ENCODE results near the gene SYNDIG1. TPM values are rescaled to one million over a fixed set of nuclear protein-coding genes. Genes with fewer than 3 reads are reported as not detected.

The SYNDIG1 gene
- total and polyA plus RNA-seq, 2 of the 4 experiments (the other 2 are of a cell fraction), result not detected

GRCh38 chr20:24420567-24420966 lies 48.9 kb upstream of the SYNDIG1 start:
- Histone ChIP-seq H3K4me1 (ENCODE audit: control insufficient read depth, insufficient read depth, low read length) (no peaks in the 10 kb centered on the region), H2BK5ac (ENCODE audit: low read depth, low read length, poor library complexity, severe bottlenecking) (no peak overlapping the region), H3K23ac (ENCODE audit: low read depth, low read length) (no peak overlapping the region), H4K20me1 (ENCODE audit: insufficient read depth, low read length) (no peaks in the 10 kb centered on the region), H3K27ac (ENCODE audit: insufficient read depth, low read length) (no peak overlapping the region), H3K4ac (ENCODE audit: low read depth, low read length) (no peak overlapping the region), H3K4me3 (ENCODE audit: insufficient read depth, low read depth, low read length) (no peak overlapping the region), H2AK5ac (ENCODE audit: low read depth, low read length) (no peak overlapping the region), H4K8ac (ENCODE audit: low read depth in 2 of 2, low read length in 2 of 2) (no peak overlapping the region), H3K9me3 (ENCODE audit: control insufficient read depth, insufficient read depth, low read length) (peaks cover 5% of the 10 kb centered on the region; the same call in 1 of the 2 replicates), H2AK9ac (replicated peaks; ENCODE audit: low read depth, low read length, poor library complexity) (no peak overlapping the region), H3K36me3 (ENCODE audit: control insufficient read depth, insufficient read depth, low read length) (no peaks in the 10 kb centered on the region), H2BK20ac (ENCODE audit: low read depth, low read length) (no peak overlapping the region), H4K5ac (ENCODE audit: low read depth, low read length) (no peak overlapping the region), H3K9ac (ENCODE audit: low read depth, low read length) (no peak overlapping the region), H3K18ac (ENCODE audit: low read depth, low read length) (no peak overlapping the region), H3K27me3 (ENCODE audit: control insufficient read depth, insufficient read depth, low read length) (no peaks in the 10 kb centered on the region), H3K4me2 (ENCODE audit: low read depth, low read length) (no peak overlapping the region), H3K56ac (ENCODE audit: extremely low read depth, insufficient read depth, low read length) (no peak overlapping the region), H2AFZ (replicated peaks; ENCODE audit: low read length, poor library complexity) (no peak overlapping the region), H2BK15ac (ENCODE audit: low read depth, low read length) (no peak overlapping the region), H2BK120ac (ENCODE audit: low read depth, low read length) (no peak overlapping the region), H3K14ac (replicated peaks; ENCODE audit: low read depth, low read length) (no peak overlapping the region), H3K9me1 (ENCODE audit: insufficient read depth, low read length) (no peaks in the 10 kb centered on the region), H3K79me1 (ENCODE audit: low read depth in 1 of 2, low read length in 2 of 2) (no peaks in the 10 kb centered on the region), H4K91ac (ENCODE audit: insufficient read depth, low read depth, low read length) (no peak overlapping the region)
- TF ChIP-seq RAD21 (IDR thresholded peaks at IDR 0.05; ENCODE audit: low read length), result no peak
- no peak for TF ChIP-seq CHD1 (IDR thresholded peaks at IDR 0.05; ENCODE audit: low read depth, low read length)
- no peak for TF ChIP-seq SMC3 (IDR thresholded peaks at IDR 0.05; ENCODE audit: low read depth, low read length)
- TF ChIP-seq CEBPB (IDR thresholded peaks at IDR 0.05; ENCODE audit: low read depth, low read length), result no peak
- no peak for TF ChIP-seq USF2 (IDR thresholded peaks at IDR 0.05; ENCODE audit: low read depth, low read length)
- POLR2A ChIA-PET (ENCODE audit: unreplicated experiment), result no interaction called here
- dilution Hi-C loops (cut with HindIII; ENCODE audit: low sequenced_read_pairs, unreplicated experiment), result no loop called here
- intact Hi-C loops (cut with micrococcal nuclease), result no loop called here
- CTCF ChIA-PET, result no interaction called here
- ATAC-seq (ENCODE audit: low read depth) (no peak), DNase-seq (no peak)
- BruUV-seq (replicated peaks), result no TSS peak
- 19% methylated on average over 3 of the region's 4 CpGs; no CpG with 5 or more reads in 1 of the 2 experiments for WGBS, 2 experiments (ENCODE audit: extremely low coverage in 2 of 2, insufficient read length in 1 of 2)
- in situ Hi-C loops (cut with MboI; ENCODE audit: low sequenced_read_pairs), result no loop called here

Data from IMR-90 (cell line).